ENCODE measurements around the gene CDH23.

The CDH23 gene

DNA sequence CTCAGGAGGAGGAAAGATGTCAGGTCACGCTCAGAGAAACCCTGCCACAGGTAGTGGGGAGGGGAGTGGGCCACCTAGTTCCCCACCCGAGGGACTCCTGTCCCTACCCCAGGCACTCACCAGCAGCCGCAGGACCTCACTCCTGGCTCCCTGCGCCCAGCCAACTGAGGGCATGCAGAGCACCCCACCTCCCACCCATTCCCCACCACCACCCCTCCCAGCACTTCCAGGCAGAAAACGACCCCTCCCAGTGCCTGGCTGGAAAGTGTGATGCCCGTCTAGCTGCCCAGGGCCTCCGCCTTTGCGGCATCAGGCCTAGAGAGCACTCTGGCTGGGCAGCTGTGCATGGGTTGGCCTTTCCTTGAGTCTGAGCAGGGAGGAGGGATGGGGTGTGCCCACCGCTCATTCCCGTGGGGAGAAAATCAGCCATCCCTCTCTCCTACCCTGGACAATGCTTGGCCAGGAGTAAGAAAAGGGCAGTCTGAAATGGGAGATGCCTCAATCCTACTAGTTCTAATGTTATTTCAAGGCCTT is 321.5 kb downstream of the CDH23 start:
- CTCF ChIA-PET: interaction anchor here (0.8 to 2.3 kb wide), 2 partner anchors 9 to 12 kb away, joined by 3 to 11 read pairs; no protein-coding TSS in a partner anchor
- no peak for DNase-seq (ENCODE audit: low read depth, low spot score)
- TF ChIP-seq, protein P1, sequence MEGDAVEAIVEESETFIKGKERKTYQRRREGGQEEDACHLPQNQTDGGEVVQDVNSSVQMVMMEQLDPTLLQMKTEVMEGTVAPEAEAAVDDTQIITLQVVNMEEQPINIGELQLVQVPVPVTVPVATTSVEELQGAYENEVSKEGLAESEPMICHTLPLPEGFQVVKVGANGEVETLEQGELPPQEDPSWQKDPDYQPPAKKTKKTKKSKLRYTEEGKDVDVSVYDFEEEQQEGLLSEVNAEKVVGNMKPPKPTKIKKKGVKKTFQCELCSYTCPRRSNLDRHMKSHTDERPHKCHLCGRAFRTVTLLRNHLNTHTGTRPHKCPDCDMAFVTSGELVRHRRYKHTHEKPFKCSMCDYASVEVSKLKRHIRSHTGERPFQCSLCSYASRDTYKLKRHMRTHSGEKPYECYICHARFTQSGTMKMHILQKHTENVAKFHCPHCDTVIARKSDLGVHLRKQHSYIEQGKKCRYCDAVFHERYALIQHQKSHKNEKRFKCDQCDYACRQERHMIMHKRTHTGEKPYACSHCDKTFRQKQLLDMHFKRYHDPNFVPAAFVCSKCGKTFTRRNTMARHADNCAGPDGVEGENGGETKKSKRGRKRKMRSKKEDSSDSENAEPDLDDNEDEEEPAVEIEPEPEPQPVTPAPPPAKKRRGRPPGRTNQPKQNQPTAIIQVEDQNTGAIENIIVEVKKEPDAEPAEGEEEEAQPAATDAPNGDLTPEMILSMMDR (IDR thresholded peaks at IDR 0.05; ENCODE audit: insufficient read depth, low read length, missing control alignments): no peak
- H3K4me3 ChIP-seq (ENCODE audit: low read depth, low read length): no peak overlapping the region
- POLR2A ChIA-PET: no interaction called here

DNA sequence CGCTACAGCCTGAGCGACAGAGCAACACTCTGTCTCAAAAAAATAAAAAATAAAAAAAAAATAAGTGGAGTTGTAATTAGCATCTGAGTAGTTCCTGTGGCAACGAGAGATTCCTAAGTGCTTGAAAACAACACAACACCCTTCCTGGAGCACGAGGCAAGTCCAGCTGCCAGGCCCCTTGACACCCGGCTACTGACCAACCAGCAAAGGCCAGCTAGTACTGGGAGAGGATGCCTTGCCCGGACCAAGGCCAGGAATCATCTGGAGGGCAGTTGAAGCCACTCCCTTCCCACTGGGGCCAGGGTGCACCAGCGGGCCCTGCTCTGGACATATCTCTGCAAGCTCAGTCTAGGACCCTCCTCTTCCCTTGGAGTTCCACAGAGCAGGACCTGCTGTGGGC is 322.3 kb downstream of the CDH23 start:
- no peak overlapping the region for H3K4me3 ChIP-seq (ENCODE audit: low read depth, low read length)
- CTCF ChIA-PET: interaction anchor here (0.8 to 0.9 kb wide), 2 partner anchors 10 to 18 kb away, joined by 3 read pairs; no protein-coding TSS in a partner anchor
- TF ChIP-seq, protein P1 (IDR thresholded peaks at IDR 0.05; ENCODE audit: insufficient read depth, low read length, missing control alignments): no peak
- POLR2A ChIA-PET: no interaction called here
- no peak for DNase-seq (ENCODE audit: low read depth, low spot score)

DNA sequence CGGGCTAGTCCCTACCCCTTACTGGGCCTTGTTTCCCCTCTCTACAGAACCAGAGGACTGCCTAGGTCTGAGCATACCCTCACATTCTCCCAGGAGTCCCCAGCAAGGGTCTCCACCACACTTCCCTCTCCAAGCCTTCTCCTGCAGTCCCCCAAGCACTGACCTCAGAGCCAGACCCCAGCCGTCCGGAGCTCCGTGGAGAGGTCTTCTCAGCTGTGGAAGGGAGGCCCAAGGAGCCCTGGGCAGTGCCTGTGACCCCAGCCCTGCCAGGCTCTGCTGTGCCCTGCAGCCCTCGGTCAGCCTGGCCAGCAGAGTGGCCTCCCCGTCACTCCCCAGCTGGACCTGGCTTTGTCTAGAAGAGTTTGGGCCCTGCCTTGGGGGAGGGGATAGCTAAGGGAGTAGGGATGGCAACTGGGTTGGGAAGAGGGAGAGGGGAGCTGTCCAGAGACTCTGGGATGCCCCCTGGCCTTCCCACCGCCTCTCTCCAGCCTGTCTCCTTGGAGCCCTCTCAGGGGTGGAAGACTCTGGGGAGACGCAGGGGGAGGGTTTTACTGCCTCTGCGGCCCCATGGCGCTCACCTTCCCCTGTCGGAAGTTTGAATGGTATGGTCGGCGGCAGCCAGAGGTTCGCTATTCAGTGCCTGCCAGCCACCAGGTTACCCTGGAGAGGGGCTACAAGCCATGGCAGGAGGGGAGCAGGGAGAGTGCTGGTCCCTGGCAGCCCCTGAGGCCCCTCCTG is 322.9 kb downstream of the CDH23 start, which contains the start of gene C10orf105:
Gene C10orf105, minus strand, starts transcription at position 315 of the 738 bp plus-strand sequence. CDS start 3,441 bp downstream, outside the sequence.
- CTCF ChIA-PET: interaction anchor here (0.8 to 0.9 kb wide), 2 partner anchors 10 to 18 kb away, joined by 3 read pairs; no protein-coding TSS in a partner anchor
- H3K4me3 ChIP-seq (ENCODE audit: low read depth, low read length): no peak within 1 kb of the TSS
- DNase-seq (ENCODE audit: low read depth, low spot score): no peak
- POLR2A ChIA-PET: no interaction called here
- TF ChIP-seq, protein P1 (IDR thresholded peaks at IDR 0.05; ENCODE audit: insufficient read depth, low read length, missing control alignments): no peak

DNA sequence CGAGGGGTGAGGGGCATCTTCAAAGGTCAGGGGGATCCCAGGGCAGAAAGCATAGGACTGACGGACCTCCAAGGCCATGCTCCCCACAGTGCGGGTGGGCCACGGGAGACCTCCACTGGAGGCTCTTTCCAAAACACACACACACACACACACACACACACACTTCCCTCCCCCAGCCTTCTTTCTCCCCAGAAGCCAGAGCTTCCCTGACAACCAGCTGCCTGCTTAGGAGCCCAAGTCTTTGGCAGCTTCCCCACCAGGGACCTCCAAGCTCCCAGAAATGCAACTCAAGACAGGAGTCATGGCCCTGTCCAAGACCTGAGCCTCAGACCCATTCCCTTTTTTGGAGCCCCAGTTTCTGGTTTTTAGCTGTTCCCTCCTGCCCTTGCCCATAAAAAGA is 323.6 kb downstream of the CDH23 start:
- ChIA-PET CTCF (interaction anchor here (1.3 kb wide), 1 partner anchor 91 kb away, joined by 4 read pairs; no protein-coding TSS in a partner anchor), POLR2A (no interaction called here)

DNA sequence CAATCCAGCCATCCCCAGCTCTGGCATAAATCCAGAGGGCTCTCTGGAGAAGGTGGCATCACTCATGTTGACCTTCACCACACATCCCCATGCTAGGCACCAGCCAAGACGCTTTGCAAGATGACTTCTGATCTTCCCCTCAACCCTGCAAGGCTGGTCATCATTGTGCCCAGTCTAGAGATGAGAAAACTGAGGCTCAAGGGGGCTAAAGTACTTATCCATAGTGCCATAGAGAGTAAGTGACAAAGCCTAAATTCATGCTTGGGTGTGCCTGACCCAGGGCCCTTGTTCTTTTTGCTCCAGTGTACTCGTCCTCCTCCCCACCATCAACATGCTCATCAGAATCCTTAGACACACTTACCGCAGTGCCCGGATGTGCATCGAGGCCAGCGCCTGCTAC is 324.6 kb downstream of the CDH23 start:
- DNase-seq (ENCODE audit: low read depth, low spot score): no peak
- no peak overlapping the region for H3K4me3 ChIP-seq (ENCODE audit: low read depth, low read length)
- ChIA-PET CTCF (interaction anchor here (1.3 kb wide), 1 partner anchor 90 kb away, joined by 4 read pairs; no protein-coding TSS in a partner anchor), POLR2A (no interaction called here)
- TF ChIP-seq, protein P1 (IDR thresholded peaks at IDR 0.05; ENCODE audit: insufficient read depth, low read length, missing control alignments): no peak

More for the DNA sequence above, 323.6 kb downstream of the CDH23 start:
- TF ChIP-seq, protein P1 (IDR thresholded peaks at IDR 0.05; ENCODE audit: insufficient read depth, low read length, missing control alignments): no peak
- no peak for DNase-seq (ENCODE audit: low read depth, low spot score)
- H3K4me3 ChIP-seq (ENCODE audit: low read depth, low read length): no peak overlapping the region

DNA sequence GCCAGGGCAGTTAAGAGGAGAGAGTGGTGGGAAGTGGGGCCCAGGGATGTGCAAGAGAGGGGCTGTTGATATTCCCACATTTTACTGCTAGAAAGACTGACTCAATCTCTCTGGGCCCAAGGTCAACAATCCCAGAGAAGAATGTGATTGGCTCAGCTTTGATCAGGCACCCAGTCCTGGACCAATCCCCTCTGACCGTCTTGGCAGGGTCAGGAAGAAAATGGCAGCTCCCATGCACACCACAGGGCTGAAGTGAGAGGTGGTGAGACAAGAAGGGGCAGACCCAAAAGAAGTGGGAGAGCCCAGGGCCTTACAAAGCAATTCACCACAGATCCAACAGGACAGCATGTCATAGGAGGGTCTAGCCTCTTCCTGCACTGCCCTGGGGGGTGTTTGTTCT is 326.1 kb downstream of the CDH23 start:
- TF ChIP-seq, protein P1 (IDR thresholded peaks at IDR 0.05; ENCODE audit: insufficient read depth, low read length, missing control alignments): no peak
- ChIA-PET CTCF (interaction anchor here (0.6 to 1.8 kb wide), 4 partner anchors 8 to 26 kb away, joined by 3 to 4 read pairs (median 3); no protein-coding TSS in a partner anchor), POLR2A (no interaction called here)
- no peak for DNase-seq (ENCODE audit: low read depth, low spot score)
- H3K4me3 ChIP-seq (ENCODE audit: low read depth, low read length): no peak overlapping the region
